HFFc6 (cell line): ENCODE results near the gene RSF1. TPM values are rescaled to one million over a fixed set of nuclear protein-coding genes. Genes with fewer than 3 reads are reported as not detected.

Experiments used
- DNase-seq: peaks from one replicate; pipeline ENCODE4 v3.0.0-alpha.2; 2018
- H3K27ac Mint-ChIP-seq: 2 replicates; pipeline ENCODE4 v1.8.0; 2020; ENCODE audit warnings: mild to moderate bottlenecking, mixed read lengths
- H3K27me3 Mint-ChIP-seq: 2 replicates; pipeline ENCODE4 v1.8.0; 2021; ENCODE audit warnings: mild to moderate bottlenecking, moderate library complexity, mixed read lengths; ENCODE audit not compliant: insufficient read depth
- H3K36me3 Mint-ChIP-seq: 2 replicates; pipeline ENCODE4 v1.8.0; 2021; ENCODE audit warnings: low read depth, mixed read lengths
- H3K4me1 Mint-ChIP-seq: 2 replicates; pipeline ENCODE4 v1.8.0; 2020; ENCODE audit warnings: low read depth, mixed read lengths
- H3K4me3 Mint-ChIP-seq: 2 replicates; pipeline ENCODE4 v1.8.0; 2020; ENCODE audit warnings: mild to moderate bottlenecking, moderate library complexity, mixed read lengths
- H3K9me3 Mint-ChIP-seq: 2 replicates; pipeline ENCODE4 v1.8.0; 2020; ENCODE audit warnings: mild to moderate bottlenecking, mixed read lengths
- CTCF ChIP-seq: fragments of 200-600 bp; sonication (generic); IDR thresholded peaks from 2 replicates; pipeline ENCODE4 v1.5.0; 2021; ENCODE audit warnings: antibody characterized with exemption, mild to moderate bottlenecking
- total RNA-seq, 6 experiments: library from RNA; stranded (reverse); fragmentation: NEBNext Ultra II Directional; extraction: Animal tissue kit (Norgen Biotek cat#: 25700); gene quantifications; 2 replicates in 1 of 6; 3 replicates in 5 of 6; pipeline ENCODE4 v1.2.3, GENCODE V29; 2021

RSF1 gene
- total RNA-seq, 6 experiments from 2014 or later = 44.7 to 59.2 (median 55.3) TPM

- Mint-ChIP-seq H3K27me3 (no peaks in the 10 kb centered on the region; the same call in 1 of the 2 replicates), H3K9me3 (no peaks in the 10 kb centered on the region), H3K4me1 (peaks cover 27% of the 10 kb centered on the region), H3K4me3 (no peak overlapping the region), H3K36me3 (peaks cover 29% of the 10 kb centered on the region), H3K27ac (no peak overlapping the region)
- TF ChIP-seq CTCF = no peak
- no peak for DNase-seq
Observed at GRCh38 chr11:77704029-77704428, 116.5 kb downstream of the RSF1 start.

GRCh38 chr11:77699425-77699824 is 121.1 kb downstream of the RSF1 start:
- no peak overlapping the region for H3K4me3 Mint-ChIP-seq
- H3K4me1 Mint-ChIP-seq = peaks cover 10% of the 10 kb centered on the region
- H3K27ac Mint-ChIP-seq = no peak overlapping the region
- no peak for DNase-seq
- H3K9me3 Mint-ChIP-seq = no peaks in the 10 kb centered on the region
- TF ChIP-seq CTCF = no peak
- peaks cover 50% of the 10 kb centered on the region for H3K36me3 Mint-ChIP-seq
- H3K27me3 Mint-ChIP-seq = no peaks in the 10 kb centered on the region; the same call in 1 of the 2 replicates

DNA sequence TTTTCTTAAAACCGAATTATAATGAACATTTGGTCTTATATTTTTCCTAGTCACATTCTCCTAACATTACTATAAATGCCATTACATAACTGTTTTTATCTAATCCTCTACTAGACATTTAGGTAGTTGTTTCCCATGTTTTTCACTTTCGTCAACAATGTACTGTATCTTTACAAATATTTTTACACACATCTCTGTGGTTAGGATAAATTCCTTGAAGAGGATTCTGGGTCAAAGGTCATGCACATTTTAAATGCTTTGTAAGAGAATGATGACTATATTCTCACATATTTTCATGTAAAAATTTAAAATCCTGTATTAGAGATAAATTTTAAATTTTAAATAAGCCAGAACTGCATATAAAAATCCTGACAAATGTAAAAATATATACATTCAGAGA is 121.6 kb downstream of the RSF1 start:
- Mint-ChIP-seq H3K9me3 (no peaks in the 10 kb centered on the region), H3K4me3 (no peak overlapping the region), H3K27me3 (no peaks in the 10 kb centered on the region; the same call in 1 of the 2 replicates), H3K27ac (no peak overlapping the region), H3K4me1 (peaks cover 7% of the 10 kb centered on the region), H3K36me3 (peaks cover 47% of the 10 kb centered on the region)
- TF ChIP-seq CTCF = no peak
- no peak for DNase-seq

GRCh38 chr11:77697865-77698264 is 122.7 kb downstream of the RSF1 start:
- H3K4me1 Mint-ChIP-seq = peaks cover 7% of the 10 kb centered on the region
- H3K36me3 Mint-ChIP-seq = peaks cover 47% of the 10 kb centered on the region

GRCh38 chr11:77695417-77695816 is 125.1 kb downstream of the RSF1 start:
- peaks cover 7% of the 10 kb centered on the region for H3K4me1 Mint-ChIP-seq
- H3K36me3 Mint-ChIP-seq = peaks cover 35% of the 10 kb centered on the region
- DNase-seq = no peak
- no peak overlapping the region for H3K27ac Mint-ChIP-seq
- TF ChIP-seq CTCF = no peak
- no peak overlapping the region for H3K4me3 Mint-ChIP-seq
- H3K27me3 Mint-ChIP-seq = no peaks in the 10 kb centered on the region; the same call in 1 of the 2 replicates
- no peaks in the 10 kb centered on the region for H3K9me3 Mint-ChIP-seq

More at GRCh38 chr11:77697865-77698264, 122.7 kb downstream of the RSF1 start:
- Mint-ChIP-seq H3K27ac (no peak overlapping the region), H3K9me3 (no peaks in the 10 kb centered on the region), H3K27me3 (no peaks in the 10 kb centered on the region; the same call in 1 of the 2 replicates), H3K4me3 (no peak overlapping the region)
- TF ChIP-seq CTCF = no peak
- no peak for DNase-seq

DNA sequence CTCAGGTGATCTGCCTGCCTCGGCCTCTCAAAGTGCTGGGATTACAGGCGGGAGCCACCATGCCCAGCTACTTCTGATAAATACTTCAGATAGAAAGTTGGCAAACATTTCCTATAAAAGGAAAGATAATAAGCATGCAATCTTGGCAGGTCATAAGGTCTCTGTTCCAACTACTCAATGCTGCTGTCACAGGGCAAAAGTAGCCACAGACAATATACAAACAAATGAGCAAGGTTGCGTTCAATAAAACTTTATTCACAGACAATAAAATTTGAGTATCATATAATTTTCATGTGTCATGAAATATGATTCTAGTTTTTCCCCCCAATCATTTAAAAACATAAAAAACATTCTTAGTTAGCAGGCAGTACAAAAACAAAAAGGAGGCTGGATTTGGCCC is 129.9 kb downstream of the RSF1 start:
- no peak overlapping the region for H3K27ac Mint-ChIP-seq
- no peaks in the 10 kb centered on the region for H3K4me1 Mint-ChIP-seq
- H3K27me3 Mint-ChIP-seq = no peaks in the 10 kb centered on the region; the same call in 1 of the 2 replicates
- no peak overlapping the region for H3K4me3 Mint-ChIP-seq
- DNase-seq = no peak
- no peak for TF ChIP-seq CTCF
- no peaks in the 10 kb centered on the region for H3K9me3 Mint-ChIP-seq
- H3K36me3 Mint-ChIP-seq = peaks cover 27% of the 10 kb centered on the region
